Activated T-cell treated with anti-CD3 and anti-CD28 coated beads, Interleukin-2, amount 50 U/mL, for 4 hours (primary cell): ENCODE data around the gene LSM4. TPM values are rescaled to one million over a fixed set of nuclear protein-coding genes. Genes with fewer than 3 reads are reported as not detected.

Experiments used
- ATAC-seq, 2 donors: fragments of 200-7000 bp; cut with Tn5 transposase; one replicate each; pipeline ENCODE4 v1.10.0; 2021
- DNase-seq: peaks from one replicate; pipeline ENCODE4 v3.0.0-alpha.2; 2020
- H3K27me3 Mint-ChIP-seq: one replicate; pipeline ENCODE4 v1.8.0; 2021; ENCODE audit warnings: low read depth, mixed read lengths
- H3K36me3 Mint-ChIP-seq: one replicate; pipeline ENCODE4 v1.8.0; 2022; ENCODE audit warnings: mixed read lengths; ENCODE audit not compliant: insufficient read depth
- H3K4me1 Mint-ChIP-seq: one replicate; pipeline ENCODE4 v1.8.0; 2021; ENCODE audit warnings: low read depth, mixed read lengths
- H3K4me3 Mint-ChIP-seq: one replicate; pipeline ENCODE4 v1.8.0; 2021; ENCODE audit warnings: mild to moderate bottlenecking, moderate library complexity, mixed read lengths
- H3K9me3 Mint-ChIP-seq: one replicate; pipeline ENCODE4 v1.8.0; 2021; ENCODE audit warnings: mixed read lengths
- total RNA-seq, 3 donors: library from RNA; stranded (reverse); gene quantifications; one replicate each; pipeline ENCODE4 v1.2.1, GENCODE V29; 2021

LSM4 gene
- total RNA-seq, 3 donors from 2014 or later = 209 to 254 (median 230) TPM

DNA sequence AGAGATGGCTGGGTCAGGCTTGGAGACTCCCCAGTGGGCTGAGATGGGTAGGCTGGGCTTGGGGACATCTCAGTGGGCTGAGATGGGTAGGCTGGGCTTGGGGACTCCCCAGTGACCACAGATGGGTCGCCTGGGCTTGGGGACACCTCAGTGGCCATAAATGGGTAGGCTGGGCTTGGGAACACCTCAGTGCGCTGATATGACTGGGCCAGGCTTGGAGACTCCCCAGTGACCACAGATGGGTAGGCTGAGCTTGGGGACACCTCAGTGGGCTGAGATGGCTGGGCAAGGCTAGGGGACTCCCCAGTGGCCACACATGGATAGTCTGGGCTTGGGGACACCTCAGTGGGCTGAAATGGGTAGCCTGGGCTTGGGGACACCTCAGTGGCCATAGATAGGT lies 61.4 kb downstream of the LSM4 start:
- no peak for ATAC-seq
- H3K4me1 Mint-ChIP-seq = no peaks in the 10 kb centered on the region
- H3K9me3 Mint-ChIP-seq = no peaks in the 10 kb centered on the region
- no peak overlapping the region for H3K4me3 Mint-ChIP-seq
- DNase-seq = no peak
- peaks cover 3% of the 10 kb centered on the region for H3K36me3 Mint-ChIP-seq
- H3K27me3 Mint-ChIP-seq = no peaks in the 10 kb centered on the region

DNA sequence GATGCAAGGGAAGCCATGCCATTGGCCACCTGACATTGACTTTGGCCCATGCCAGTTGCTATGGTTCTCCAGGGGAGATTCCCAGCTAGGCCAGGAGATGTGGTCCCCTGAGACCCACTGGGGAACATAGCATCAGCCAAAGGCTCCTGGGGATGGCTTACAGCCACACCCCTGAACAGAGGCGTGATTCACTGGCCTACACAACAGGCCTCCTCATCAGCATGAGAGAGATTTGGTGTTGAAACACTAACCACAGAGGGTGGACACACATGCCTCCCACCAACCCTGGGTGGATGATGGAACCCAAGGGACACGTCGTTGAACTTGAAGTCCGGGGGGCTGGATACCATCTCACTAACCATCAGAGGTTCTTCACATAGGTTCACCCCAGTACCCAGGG lies 63.0 kb downstream of the LSM4 start:
- Mint-ChIP-seq H3K36me3 (no peaks in the 10 kb centered on the region), H3K4me1 (peaks cover 2% of the 10 kb centered on the region), H3K9me3 (no peaks in the 10 kb centered on the region), H3K27me3 (peaks cover 3% of the 10 kb centered on the region), H3K4me3 (no peak overlapping the region)
- ATAC-seq = no peak
- DNase-seq = no peak

DNA sequence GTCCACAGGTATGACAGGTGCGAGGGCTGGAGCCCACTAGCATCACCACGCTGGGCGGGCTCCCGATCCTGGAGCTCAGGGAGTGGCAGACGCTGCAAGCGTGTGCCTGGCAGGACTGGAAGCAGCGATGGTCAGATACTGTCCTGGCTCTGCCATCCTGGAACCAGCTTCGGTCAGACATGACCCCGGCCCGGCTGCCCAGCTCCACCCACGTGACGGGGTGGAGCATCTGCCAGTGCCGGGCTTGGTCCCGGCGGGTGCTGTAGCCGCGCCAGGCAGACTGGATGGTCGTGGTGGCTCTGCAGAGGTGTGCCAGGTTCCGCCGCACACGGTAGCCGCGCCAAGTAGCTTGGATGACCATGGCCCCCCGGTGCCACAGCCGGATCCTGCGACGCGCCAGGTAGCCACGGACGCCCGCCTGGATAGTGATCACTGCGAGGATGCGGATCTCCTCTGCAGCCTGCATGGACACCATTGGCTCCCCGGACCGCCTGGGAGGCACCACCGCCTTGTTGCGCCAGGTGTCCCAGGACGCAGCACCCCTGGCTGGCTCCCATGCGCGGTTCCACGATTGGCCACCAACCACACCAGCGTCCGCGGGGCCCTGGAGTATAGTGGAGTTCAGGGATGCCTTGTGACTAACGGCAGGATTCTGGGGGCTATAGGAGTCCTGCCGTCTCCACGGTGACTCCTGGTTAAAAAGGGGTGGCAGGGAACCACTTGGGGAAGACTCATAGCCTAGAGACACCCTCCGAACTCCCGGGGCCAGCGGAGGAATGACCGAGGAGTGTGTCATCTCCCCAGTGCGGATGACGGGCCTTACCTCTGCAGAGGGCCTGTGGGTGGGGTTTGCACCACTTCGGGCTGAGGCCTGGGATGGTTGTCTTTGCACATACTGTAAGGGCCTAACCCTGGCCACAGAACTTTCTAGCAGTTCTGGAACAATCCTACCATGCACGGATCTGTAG lies 65.1 kb downstream of the LSM4 start:
- Mint-ChIP-seq H3K27me3 (peaks cover 12% of the 10 kb centered on the region), H3K9me3 (no peaks in the 10 kb centered on the region), H3K4me3 (no peak overlapping the region), H3K36me3 (no peaks in the 10 kb centered on the region), H3K4me1 (peaks cover 2% of the 10 kb centered on the region)
- DNase-seq (no peak), ATAC-seq (no peak)

Other genes with a start within 250 kb of the LSM4 start
- 10 to 100 TPM; 10.4 to 16.1 (median 14.8) TPM for gene IL12RB1, start 236.1 kb downstream of the LSM4 start, total RNA-seq
- gene MAST3, start 225.3 kb downstream of the LSM4 start, total RNA-seq = 10 to 100 TPM; 10.4 to 11.1 (median 10.7) TPM
- 10 to 100 TPM; 16.5 to 21.4 (median 19.6) TPM for gene PIK3R2, start 169.9 kb downstream of the LSM4 start, total RNA-seq
- gene IFI30, start 149.3 kb downstream of the LSM4 start, total RNA-seq = 10 to 100 TPM; 13.6 to 36.7 (median 13.8) TPM
- 10 to 100 TPM; 33.9 to 39.7 (median 35.7) TPM for gene MPV17L2, start 129.9 kb downstream of the LSM4 start, total RNA-seq
- gene RAB3A, start 119.0 kb downstream of the LSM4 start, total RNA-seq = 1 to 10 TPM; 3.6 to 8.0 (median 6.6) TPM
- not detected for gene PDE4C, start 96.6 kb downstream of the LSM4 start, total RNA-seq
- under 1 TPM; 0.35 to 0.42 (median 0.38) TPM for gene IQCN, start 48.6 kb downstream of the LSM4 start, total RNA-seq
- 100 to 1,000 TPM; 232 to 244 (median 242) TPM for gene JUND, start 41.5 kb downstream of the LSM4 start, total RNA-seq
- 10 to 100 TPM; 12.8 to 14.7 (median 13.0) TPM for gene PGPEP1, start 17.5 kb upstream of the LSM4 start, total RNA-seq
- gene GDF15, start 63.1 kb upstream of the LSM4 start, total RNA-seq = under 1 TPM; 0.53 to 0.71 (median 0.56) TPM
- not detected for gene LRRC25, start 74.5 kb upstream of the LSM4 start, total RNA-seq
- gene SSBP4, start 96.3 kb upstream of the LSM4 start, total RNA-seq = 100 to 1,000 TPM; 119 to 155 (median 135) TPM
- 10 to 100 TPM; 10.2 to 16.6 (median 14.4) TPM for gene ISYNA1, start 115.1 kb upstream of the LSM4 start, total RNA-seq
- 10 to 100 TPM; 25.6 to 32.5 (median 28.8) TPM for gene ELL, start 199.0 kb upstream of the LSM4 start, total RNA-seq
- 100 to 1,000 TPM; 155 to 163 (median 155) TPM for gene FKBP8, start 220.5 kb upstream of the LSM4 start, total RNA-seq
- 100 to 1,000 TPM; 112 to 129 (median 126) TPM for gene KXD1, start 234.8 kb upstream of the LSM4 start, total RNA-seq
- gene UBA52, start 248.8 kb upstream of the LSM4 start, total RNA-seq = 1,000 to 10,000 TPM; 1,928 to 2,027 (median 1,945) TPM